K562 (cell line): Measurements from ENCODE around the gene HNMT. TPM values are rescaled to one million over a fixed set of nuclear protein-coding genes. Genes with fewer than 3 reads are reported as not detected.

ENCODE experiments used
- ATAC-seq: fragments of 200-7000 bp; cut with Tn5 transposase; 3 replicates; pipeline ENCODE4 v1.9.1; 2020; ENCODE audit warnings: moderate library complexity
- BruUV-seq: library from RNA; stranded (reverse); fragments of 400-500 nt; replicated peaks from 2 replicates; lab custom pipeline; 2021; lab: Mats Ljungman, UMichigan
- CTCF ChIA-PET: fragments of 300-600 bp; formaldehyde crosslinking; extraction: SDS; loops from one replicate; lab custom pipeline; 2021; ENCODE audit warnings: low intra/inter-chr PET ratio; lab: Yijun Ruan, JAX
- POLR2A ChIA-PET: fragments of 300-600, 350-650 bp; sonication (Branson Sonifier 250); formaldehyde crosslinking; extraction: SDS; loops from one replicate; lab custom pipeline; 2021; ENCODE audit warnings: antibody characterized with exemption, inconsistent platforms; lab: Yijun Ruan, JAX
- DNase-seq, 4 experiments: peaks; one replicate each; pipeline versions ENCODE4 v3.0.0 to v3.0.0-alpha.2; 2011 to 2018; ENCODE audit warnings: low spot score in 3 of 4, mixed read lengths in 3 of 4; ENCODE audit errors: extremely low read depth in 1 of 4
- FAIRE-seq: peaks from 2 replicates; lab custom pipeline; 2011; peaks lifted over from hg19 to GRCh38; lab: Jason Lieb, UNC
- H2AFZ ChIP-seq: 2 replicates; pipeline ENCODE4 v1.6.0; 2011; ENCODE audit warnings: low read depth, low read length, control low read depth, inconsistent platforms
- H3K27ac ChIP-seq: fragments of 200-600 bp; 3 replicates; pipeline ENCODE4 v1.8.0; 2011; ENCODE audit warnings: low read depth, mild to moderate bottlenecking, control low read depth, inconsistent platforms, low read length, moderate library complexity, mixed read lengths; ENCODE audit errors: extremely low read depth
- H3K27me3 ChIP-seq, 2 experiments: fragments of 300-600 bp in 1 of 2; 2 replicates in 1 of 2; 3 replicates in 1 of 2; pipeline versions ENCODE4 v1.6.0 to v1.8.0; 2011; ENCODE audit warnings: inconsistent platforms in 2 of 2, low read length in 2 of 2, mild to moderate bottlenecking in 1 of 2, mixed read lengths in 1 of 2, moderate library complexity in 1 of 2; ENCODE audit not compliant: control insufficient read depth in 2 of 2, insufficient read depth in 2 of 2
- H3K36me3 ChIP-seq: fragments of 300-600 bp; 3 replicates; pipeline ENCODE4 v1.8.0; 2011; ENCODE audit warnings: mild to moderate bottlenecking, low read length, inconsistent platforms; ENCODE audit not compliant: control insufficient read depth, insufficient read depth
- H3K4me1 ChIP-seq, 2 experiments: fragments of 200-600 bp in 1 of 2; replicated peaks in 1 of 2; 2 replicates in 1 of 2; 3 replicates in 1 of 2; pipeline versions ENCODE4 v1.5.1 to v1.8.0; 2011; ENCODE audit warnings: inconsistent platforms in 2 of 2, low read length in 2 of 2, mild to moderate bottlenecking in 1 of 2, mixed read lengths in 1 of 2, moderate library complexity in 1 of 2; ENCODE audit not compliant: control insufficient read depth in 2 of 2, insufficient read depth in 2 of 2
- H3K4me2 ChIP-seq: 2 replicates; pipeline ENCODE4 v1.6.1; 2011; ENCODE audit warnings: low read length, control low read depth, inconsistent platforms, mixed read lengths; ENCODE audit not compliant: insufficient read depth
- H3K4me3 ChIP-seq: fragments of 200-600 bp; sonication (generic), shearing (Covaris generic); 2 replicates; pipeline ENCODE4 v1.5.1; 2016; ENCODE audit warnings: control low read depth, inconsistent platforms
- H3K79me2 ChIP-seq: fragments of 200-600 bp; 3 replicates; pipeline ENCODE4 v1.8.0; 2011; ENCODE audit warnings: low read length, inconsistent platforms; ENCODE audit not compliant: control insufficient read depth, insufficient read depth
- H3K9ac ChIP-seq, 2 experiments: 2 replicates each; pipeline versions ENCODE4 v1.6.0 to v1.6.1; 2011; ENCODE audit warnings: low read depth in 2 of 2, low read length in 2 of 2, control low read depth in 1 of 2, inconsistent platforms in 1 of 2, mild to moderate bottlenecking in 1 of 2, mixed read lengths in 1 of 2; ENCODE audit not compliant: insufficient read depth in 1 of 2
- H3K9me1 ChIP-seq: one replicate; pipeline ENCODE4 v1.6.0; 2011; ENCODE audit warnings: inconsistent platforms, mild to moderate bottlenecking, low read length, moderate library complexity; ENCODE audit not compliant: control insufficient read depth, insufficient read depth
- H3K9me3 ChIP-seq: replicated peaks from 2 replicates; pipeline ENCODE4 v1.5.1; 2011; ENCODE audit warnings: low read depth, low read length, inconsistent platforms; ENCODE audit not compliant: control insufficient read depth, insufficient read depth
- H4K20me1 ChIP-seq: replicated peaks from 2 replicates; pipeline ENCODE4 v1.6.1; 2011; ENCODE audit warnings: low read length, inconsistent platforms, mixed read lengths; ENCODE audit not compliant: control insufficient read depth, insufficient read depth
- ATF7 ChIP-seq: fragments of 450-650 bp; IDR thresholded peaks from 2 replicates; pipeline ENCODE4 v1.7.1; 2014; ENCODE audit warnings: mild to moderate bottlenecking, moderate library complexity
- CEBPB ChIP-seq: fragments of 450-650 bp; IDR thresholded peaks from 2 replicates; pipeline ENCODE4 v1.6.1; 2016; ENCODE audit warnings: missing genetic modification characterization, missing compliant biosample characterization
- CEBPG ChIP-seq, 3 experiments: fragments of 200-800 bp in 1 of 3; sonication (Bioruptor generic) in 1 of 3; sonication (generic) in 1 of 3; formaldehyde crosslinking in 1 of 3; IDR thresholded peaks in 2 of 3; conservative IDR thresholded peaks in 1 of 3; 2 replicates each; pipeline versions ENCODE4 v1.6.1 to v1.8.0; 2016 to 2022; ENCODE audit warnings: missing compliant biosample characterization in 2 of 3, missing genetic modification characterization in 2 of 3, mild to moderate bottlenecking in 1 of 3, missing genetic modification reagents in 1 of 3
- HMGN3 ChIP-seq: IDR thresholded peaks from 2 replicates; pipeline ENCODE4 v1.6.1; 2011; ENCODE audit warnings: borderline replicate concordance, low read depth, mild to moderate bottlenecking, mixed read lengths, low read length; ENCODE audit not compliant: insufficient read length; ENCODE audit errors: extremely low read depth
- L3MBTL2 ChIP-seq: fragments of 450-650 bp; IDR thresholded peaks from 2 replicates; pipeline ENCODE4 v1.6.1; 2016; ENCODE audit warnings: mild to moderate bottlenecking, moderate library complexity
- SAP30 ChIP-seq: fragments of 200-600 bp; sonication (generic); IDR thresholded peaks from 2 replicates; pipeline ENCODE4 v1.6.1; 2012; ENCODE audit warnings: borderline replicate concordance, low read depth, mild to moderate bottlenecking, moderate library complexity, low read length, control low read depth, inconsistent platforms; ENCODE audit not compliant: insufficient read depth, poor library complexity, severe bottlenecking
- ZNF354B ChIP-seq: fragments of 250-450 bp; sonication (Bioruptor Pico); IDR thresholded peaks from 2 replicates; pipeline ENCODE4 v1.4.0; 2020
- ZNF707 ChIP-seq: fragments of 250-450 bp; sonication (Bioruptor Pico); conservative IDR thresholded peaks from 2 replicates; pipeline ENCODE4 v1.8.0; 2022; ENCODE audit warnings: inconsistent platforms, mild to moderate bottlenecking, moderate library complexity
- WGBS: fragments of 100-300 bp; shearing (Covaris generic); methylation state at CpG from one replicate; pipeline ENCODE4 v1.1.6; 2016; ENCODE audit warnings: low coverage, mixed read lengths; ENCODE audit not compliant: insufficient coverage; ENCODE audit errors: missing lambda C conversion rate; 5-methylcytosine and 5-hydroxymethylcytosine counted together
- in situ Hi-C: fragments of 300-500 bp; cut with MboI; formaldehyde crosslinking; loops from 4 replicates; pipeline ENCODE4 v1.15.0; 2018; ENCODE audit warnings: inconsistent platforms, mixed read lengths
- intact Hi-C: fragments of 100-400 bp; cut with micrococcal nuclease; formaldehyde crosslinking; loops from 2 replicates; pipeline ENCODE4 v1.14.2; 2022
- polyA plus RNA-seq, 8 experiments: library from polyadenylated mRNA; depleted of rRNA in 4 of 8; stranded (reverse) in 5 of 8; unstranded in 3 of 8; fragments of >200 nt; fragmentation: Nextera tagmentation in 2 of 8; fragmentation: Illumina TruSeq in 1 of 8; extraction: Ambion mirVana in 2 of 8; extraction: Trizol in 1 of 8; gene quantifications; 2 replicates each; pipeline versions ENCODE4 v1.2.1 to v1.2.3, GENCODE V29; 2011 to 2014; ENCODE audit warnings: inconsistent platforms in 1 of 8, missing spikeins in 1 of 8
- total RNA-seq, 7 experiments: library from RNA; depleted of rRNA in 6 of 7; stranded (reverse); fragments of >200 nt in 6 of 7; fragmentation: Illumina TruSeq in 2 of 7; extraction: Trizol in 2 of 7; gene quantifications; 2 replicates each; pipeline versions ENCODE4 v1.2.1 to v1.2.3, GENCODE V29; 2011 to 2021; ENCODE audit warnings: low replicate concordance in 1 of 7
- TF ChIP-seq, protein P1 (sequence below), 2 experiments: fragments of 450-650 bp in 1 of 2; sonication (generic) in 1 of 2; formaldehyde crosslinking in 1 of 2; IDR thresholded peaks in 1 of 2; conservative IDR thresholded peaks in 1 of 2; 2 replicates each; pipeline versions ENCODE4 v1.6.1 to v1.8.1; 2016 to 2023; ENCODE audit warnings: mild to moderate bottlenecking in 2 of 2, moderate library complexity in 2 of 2, inconsistent platforms in 1 of 2, missing genetic modification reagents in 1 of 2
- TF ChIP-seq, protein P2 (sequence below): sonication (generic); formaldehyde crosslinking; IDR thresholded peaks from 2 replicates; pipeline ENCODE4 v1.8.1; 2022; ENCODE audit warnings: missing genetic modification reagents

The HNMT gene
- total and polyA plus RNA-seq, 9 of the 15 experiments (the other 6 are each of a cell fraction or from before 2014, with no cell fraction given) = 3.1 to 10.9 (median 5.3) TPM

DNA sequence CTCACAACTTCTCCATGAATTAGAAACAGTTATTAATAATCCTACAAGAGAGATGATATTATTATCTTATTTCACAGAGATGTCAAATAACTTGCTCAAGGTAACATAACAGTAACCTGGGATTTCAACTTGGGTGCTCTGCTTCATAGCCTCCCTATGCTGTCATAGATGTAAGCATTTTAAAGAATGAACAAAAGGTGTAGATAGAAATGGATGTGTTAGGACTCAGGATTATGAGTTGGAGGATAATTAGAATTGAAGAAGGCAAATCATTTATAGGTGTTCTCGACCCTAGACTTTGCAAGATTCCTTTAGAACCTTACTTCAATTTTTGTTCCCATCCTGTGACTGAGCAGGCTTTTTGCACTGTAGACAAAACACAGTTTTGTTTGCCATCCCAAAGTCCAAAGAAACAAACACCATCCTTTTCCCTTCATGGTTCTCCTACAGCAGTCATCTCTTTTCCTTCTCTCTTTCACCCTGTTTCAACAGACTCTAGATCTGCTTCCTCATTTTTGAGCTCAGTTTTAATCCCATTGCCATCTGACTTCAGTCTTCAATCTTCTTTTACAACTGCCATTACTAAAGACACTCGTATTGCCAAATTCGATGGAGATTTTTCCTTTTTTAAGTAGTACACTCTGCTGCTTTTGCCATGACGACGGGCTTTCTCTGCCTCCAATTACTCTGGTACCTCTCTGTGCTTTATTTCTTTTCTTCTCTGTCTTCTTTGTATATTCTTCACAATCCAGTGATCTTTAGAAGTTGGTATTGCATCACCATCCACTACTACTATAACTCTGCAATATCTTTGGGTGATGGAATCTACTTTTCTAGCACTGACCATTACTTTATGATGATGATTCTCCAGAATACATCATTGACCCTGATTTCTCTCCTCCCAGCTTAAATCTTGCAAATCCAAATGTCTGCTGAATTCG, 4.5 kb downstream of the HNMT start:
- Histone ChIP-seq H3K9ac (no peak overlapping the region), H3K4me2 (no peak overlapping the region), H3K36me3 (no peaks in the 10 kb centered on the region), H3K4me1 (peaks cover 3 to 16% of the 10 kb centered on the region in 2 experiments; a peak in 3 of 5 replicates), H3K27ac (no peak overlapping the region), H3K27me3 (no peaks in the 10 kb centered on the region), H4K20me1 (no peaks in the 10 kb centered on the region), H2AFZ (peak overlapping the region; percentile 6; the same call in 1 of the 2 replicates), H3K79me2 (no peaks in the 10 kb centered on the region), H3K9me3 (no peaks in the 10 kb centered on the region), H3K4me3 (no peak overlapping the region), H3K9me1 (no peaks in the 10 kb centered on the region)
- POLR2A ChIA-PET = no interaction called here
- DNase-seq = no peak
- CTCF ChIA-PET = no interaction called here
- 19% methylated on average over 6 of the region's 6 CpGs for WGBS
- no peak for ATAC-seq
- in situ Hi-C loops = no loop called here
- TF ChIP-seq, protein P1, sequence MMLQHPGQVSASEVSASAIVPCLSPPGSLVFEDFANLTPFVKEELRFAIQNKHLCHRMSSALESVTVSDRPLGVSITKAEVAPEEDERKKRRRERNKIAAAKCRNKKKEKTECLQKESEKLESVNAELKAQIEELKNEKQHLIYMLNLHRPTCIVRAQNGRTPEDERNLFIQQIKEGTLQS (IDR thresholded peaks at IDR 0.05) = peak; percentile 89
- TF ChIP-seq, protein P1 (CRISPR knock-in tag; conservative IDR thresholded peaks at IDR 0.05) = no peak
- TF ChIP-seq CEBPG (CRISPR knock-in tag; IDR thresholded peaks at IDR 0.05) (0 out of 2 replicates have a peak, but pooled peaks have one; percentile 26), CEBPG (tag; conservative IDR thresholded peaks at IDR 0.05 in 1 of 2, IDR thresholded peaks at IDR 0.05 in 1 of 2) (peak; percentile 87 to 89), ZNF707 (CRISPR knock-in tag) (no peak), L3MBTL2 (peak; percentile 22; the same call in 1 of the 2 replicates), CEBPB (tag) (peak; percentile 72), ATF7 (0 out of 2 replicates have a peak, but pooled peaks have one; percentile 20), HMGN3 (no peak), SAP30 (no peak), ZNF354B (no peak)
- TF ChIP-seq, protein P2, sequence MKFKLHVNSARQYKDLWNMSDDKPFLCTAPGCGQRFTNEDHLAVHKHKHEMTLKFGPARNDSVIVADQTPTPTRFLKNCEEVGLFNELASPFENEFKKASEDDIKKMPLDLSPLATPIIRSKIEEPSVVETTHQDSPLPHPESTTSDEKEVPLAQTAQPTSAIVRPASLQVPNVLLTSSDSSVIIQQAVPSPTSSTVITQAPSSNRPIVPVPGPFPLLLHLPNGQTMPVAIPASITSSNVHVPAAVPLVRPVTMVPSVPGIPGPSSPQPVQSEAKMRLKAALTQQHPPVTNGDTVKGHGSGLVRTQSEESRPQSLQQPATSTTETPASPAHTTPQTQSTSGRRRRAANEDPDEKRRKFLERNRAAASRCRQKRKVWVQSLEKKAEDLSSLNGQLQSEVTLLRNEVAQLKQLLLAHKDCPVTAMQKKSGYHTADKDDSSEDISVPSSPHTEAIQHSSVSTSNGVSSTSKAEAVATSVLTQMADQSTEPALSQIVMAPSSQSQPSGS (CRISPR knock-in tag) = no peak
- intact Hi-C loops = no loop called here
- no TSS peak for BruUV-seq
- FAIRE-seq = no peak
